Middle frontal gyrus (tissue), 1 donor: ENCODE measurements around the gene GLDC.
"Not testable (repeated sequence)": the region's sequence is repeated elsewhere in the genome, so short reads cannot be mapped to it uniquely, and the experiment has no call there.

ENCODE experiments used
- DNase-seq: peaks from one replicate; pipeline ENCODE4 v3.0.0-alpha.2; 2015; ENCODE audit warnings: low spot score; ENCODE audit errors: extremely low spot score

Gene GLDC

GRCh38 chr9:6645355-6646292 lies at the start of gene GLDC:
Gene GLDC (minus strand): TSS chr9:6645729. CDS start chr9:6645499, 230 bp downstream.
- DNase-seq = no peak

DNA sequence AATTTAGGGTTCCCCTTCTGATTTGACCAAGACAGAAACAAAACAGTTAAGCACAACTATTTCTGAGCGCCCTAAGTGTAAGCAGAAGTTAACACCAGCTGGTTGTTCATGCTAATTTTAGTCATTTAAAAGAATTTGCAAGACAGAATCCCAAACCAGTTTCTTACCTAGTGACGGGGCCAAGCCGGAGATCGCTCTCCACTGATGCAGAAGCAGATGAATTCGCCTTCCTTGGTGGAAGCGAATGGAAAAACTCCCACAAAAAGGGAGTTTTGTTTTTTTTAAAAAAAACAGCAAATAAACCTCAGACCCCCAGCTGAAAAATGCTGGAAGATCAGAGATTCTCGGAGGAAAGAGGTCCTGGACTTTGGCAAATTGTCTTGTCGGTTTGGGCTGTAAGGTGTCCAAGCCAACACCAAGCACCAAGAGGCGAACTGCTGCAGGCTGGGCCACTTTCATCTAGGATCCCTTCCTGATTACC lies 47.4 kb upstream of the GLDC start:
- no peak for DNase-seq

DNA sequence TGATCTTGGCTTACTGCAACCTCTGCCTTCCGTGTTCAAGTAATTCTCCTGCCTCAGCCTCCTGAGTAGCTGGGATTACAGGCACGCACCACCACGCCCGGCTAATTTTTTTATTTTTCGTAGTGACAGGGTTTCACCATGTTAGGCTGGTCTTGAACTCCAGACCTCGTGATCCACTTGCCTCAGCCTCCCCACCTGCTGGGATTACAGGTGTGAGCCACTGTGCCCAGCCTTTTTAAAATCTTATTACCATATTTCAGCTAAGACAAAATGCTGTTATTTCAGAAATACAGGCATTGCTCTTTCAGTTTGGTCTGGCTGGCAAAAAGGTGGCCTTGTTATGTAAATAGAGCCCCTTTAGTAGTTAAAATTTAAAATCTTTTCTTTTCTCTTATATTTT lies 46.9 kb upstream of the GLDC start:
- DNase-seq = no peak

- DNase-seq = not testable (repeated sequence)
Observed at GRCh38 chr9:6690675-6691070, 45.1 kb upstream of the GLDC start.

DNA sequence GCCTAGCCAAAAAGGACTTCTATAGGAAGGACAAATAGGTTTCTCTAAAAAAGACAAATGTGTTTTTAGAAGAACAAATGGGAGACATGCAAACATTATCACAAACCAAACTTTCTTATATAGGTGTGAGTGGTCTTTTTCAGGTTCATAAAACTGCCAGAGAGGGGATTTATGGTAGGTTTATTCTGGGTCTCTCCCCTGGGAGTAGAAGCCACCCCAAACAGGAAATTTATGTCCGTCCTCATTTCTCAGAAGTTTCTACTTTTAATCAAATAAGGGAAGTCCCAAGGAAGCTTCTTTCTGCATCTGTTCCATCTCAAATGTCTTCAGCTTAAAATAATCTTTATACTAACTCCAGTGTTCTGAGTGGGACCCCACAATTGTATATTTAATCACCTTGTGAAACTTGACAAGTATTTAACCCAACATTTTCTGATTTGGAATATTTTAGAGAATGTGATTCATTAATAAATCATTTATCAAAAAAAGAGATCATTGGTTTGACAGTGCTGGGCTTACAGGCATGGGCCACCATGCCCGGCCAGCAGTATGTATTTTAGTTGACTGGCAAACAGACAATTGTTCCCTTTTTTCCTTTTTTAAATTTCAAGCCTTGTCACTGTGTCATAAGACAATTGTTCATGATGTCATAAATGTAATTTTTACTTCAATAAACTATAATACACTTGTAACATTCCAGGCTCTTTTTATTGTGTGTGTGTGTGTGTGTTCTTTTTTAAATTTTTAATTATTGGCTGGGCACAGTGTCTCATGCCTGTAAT lies 44.6 kb upstream of the GLDC start:
- no peak for DNase-seq

DNA sequence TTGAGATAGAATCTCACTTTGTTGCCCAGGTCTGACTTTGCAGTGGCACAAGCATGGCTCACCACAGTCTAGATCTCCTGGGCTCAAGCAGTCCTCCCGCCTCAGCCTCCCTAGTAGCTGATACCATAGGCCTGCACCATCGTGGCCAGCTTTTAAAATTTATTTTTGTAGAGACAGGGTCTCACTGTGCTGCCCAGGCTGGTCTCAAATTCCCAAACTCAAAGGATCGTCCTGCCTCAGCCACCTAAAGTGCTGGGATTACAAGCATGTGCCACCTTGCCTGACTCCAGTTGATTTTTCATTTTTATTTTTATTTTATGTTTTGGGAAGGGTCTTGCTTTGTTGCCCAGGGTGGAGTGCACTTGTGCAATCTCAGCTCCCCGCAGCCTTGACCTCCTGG lies 41.7 kb upstream of the GLDC start:
- DNase-seq = no peak

DNA sequence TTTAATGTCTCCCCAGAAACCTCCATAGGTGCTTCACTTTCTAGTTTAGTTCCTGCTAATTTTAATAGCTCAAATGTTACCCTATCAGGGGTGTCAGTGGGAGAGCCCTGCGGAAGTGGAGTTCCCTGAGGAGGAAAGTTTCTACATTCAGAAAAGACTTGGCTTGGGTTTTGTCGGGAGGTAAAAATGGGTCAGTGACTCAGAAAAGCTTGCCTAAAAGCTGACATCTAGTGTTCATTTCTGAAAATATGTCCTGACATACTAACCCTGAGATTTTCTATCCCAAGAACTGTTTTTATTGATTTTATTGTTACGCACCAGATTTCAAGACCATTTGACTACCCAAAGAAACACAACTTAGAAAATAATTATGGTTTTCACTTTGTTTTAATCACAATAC lies 40.9 kb upstream of the GLDC start:
- DNase-seq = no peak

DNA sequence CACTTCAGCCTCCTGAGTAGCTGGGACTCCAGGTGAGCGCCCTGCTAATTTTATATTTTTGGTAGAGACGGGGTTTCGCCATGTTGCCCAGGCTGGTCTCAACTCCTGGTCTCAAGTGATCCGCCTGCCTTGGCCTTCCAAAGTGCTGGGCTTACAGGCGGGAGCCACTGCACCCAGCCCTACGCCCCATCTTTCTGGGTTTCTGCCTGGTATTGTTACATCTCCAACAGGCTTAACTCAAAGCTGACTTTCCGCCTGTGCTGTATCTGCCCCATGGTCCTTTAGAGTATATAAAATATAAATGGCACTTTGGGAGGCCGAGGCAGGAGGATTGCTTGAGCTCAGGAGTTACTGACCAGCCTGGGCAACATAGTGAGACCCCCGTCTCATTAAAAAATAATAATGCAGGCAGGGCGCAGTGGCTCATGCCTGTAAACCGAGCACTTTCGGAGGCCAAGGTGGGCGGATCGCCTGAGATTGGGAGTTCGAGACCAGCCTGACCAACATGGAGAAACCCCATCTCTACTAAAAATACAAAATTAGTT lies 36.5 kb upstream of the GLDC start:
- no peak for DNase-seq

- DNase-seq = peak; percentile 98
Observed at GRCh38 chr9:6681147-6681956, 35.8 kb upstream of the GLDC start.

- DNase-seq = peak; percentile 9
Observed at GRCh38 chr9:6680797-6681146, 35.2 kb upstream of the GLDC start.

GRCh38 chr9:6677803-6678202 lies 32.3 kb upstream of the GLDC start:
- DNase-seq = no peak

DNA sequence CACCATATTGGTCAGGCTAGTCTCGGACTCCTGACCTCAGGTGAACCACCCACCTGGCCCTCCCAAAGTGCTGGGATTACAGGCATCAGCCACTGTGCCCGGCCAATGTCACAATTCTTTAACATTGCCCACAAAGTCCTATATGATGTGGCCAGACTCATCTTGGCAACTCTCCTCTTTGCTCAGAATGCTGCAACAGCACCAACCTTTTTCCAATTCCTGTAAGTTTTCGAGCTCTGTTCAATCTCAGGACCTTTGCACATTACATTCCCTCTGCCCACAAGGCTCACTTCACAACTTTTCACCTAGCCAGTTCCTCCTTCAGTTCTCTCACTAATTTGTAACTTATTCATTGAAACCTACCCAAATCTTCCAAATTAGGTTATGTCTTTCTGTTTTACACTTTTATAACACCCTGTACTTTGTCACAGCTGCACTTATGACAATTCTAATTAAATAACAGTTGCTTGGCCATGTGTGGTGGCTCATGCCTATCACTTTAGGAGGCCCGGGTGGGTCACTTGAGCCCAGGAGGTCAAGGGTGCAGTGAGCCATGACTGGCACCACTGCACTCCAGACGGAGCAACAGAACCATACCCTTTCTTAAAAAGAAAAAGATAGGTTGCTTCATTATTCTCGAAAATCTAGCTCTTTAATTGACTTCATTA lies 30.9 kb upstream of the GLDC start:
- DNase-seq = no peak

DNA sequence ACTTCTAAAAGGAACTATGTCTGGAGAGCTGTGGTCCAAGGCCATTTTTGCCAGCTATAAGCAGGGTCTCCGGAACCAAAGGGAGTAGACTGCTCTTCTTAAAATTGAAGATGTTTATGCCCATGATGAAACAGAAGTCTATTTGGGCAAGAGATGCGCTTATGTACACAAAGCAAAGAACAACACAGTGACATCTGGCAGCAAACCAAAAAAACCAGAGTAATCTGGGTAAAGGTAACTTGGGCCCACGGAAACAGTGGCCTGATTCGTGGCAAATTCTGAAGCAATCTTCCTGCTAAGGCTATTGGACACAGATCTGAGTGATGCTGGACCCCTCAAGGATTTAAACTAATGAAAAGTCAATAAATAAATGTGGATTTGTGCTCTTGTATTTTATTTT lies 29.7 kb upstream of the GLDC start:
- no peak for DNase-seq

GRCh38 chr9:6673326-6674025 lies 27.9 kb upstream of the GLDC start:
- no peak for DNase-seq

DNA sequence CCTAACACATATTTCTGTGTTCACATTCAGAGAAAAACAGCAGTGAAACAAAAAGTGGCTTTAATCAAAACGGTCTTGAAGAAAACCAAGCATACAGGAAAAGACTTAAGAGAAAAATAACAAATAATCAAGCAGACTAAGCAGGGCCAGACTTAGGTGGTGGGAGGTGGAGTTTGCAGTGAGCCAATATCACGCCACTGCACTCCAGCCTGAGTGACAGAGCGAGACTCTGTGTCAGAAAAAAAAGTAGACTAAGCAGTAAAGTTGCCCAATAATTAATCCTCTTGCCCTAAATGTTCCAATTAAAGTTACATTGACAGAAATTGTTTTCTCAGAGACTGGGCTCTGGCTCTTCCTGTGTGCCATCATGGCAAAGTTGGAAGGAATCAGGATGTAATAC lies 26.6 kb upstream of the GLDC start:
- DNase-seq = no peak

- no peak for DNase-seq
Observed at GRCh38 chr9:6671416-6671815, 25.9 kb upstream of the GLDC start.

DNA sequence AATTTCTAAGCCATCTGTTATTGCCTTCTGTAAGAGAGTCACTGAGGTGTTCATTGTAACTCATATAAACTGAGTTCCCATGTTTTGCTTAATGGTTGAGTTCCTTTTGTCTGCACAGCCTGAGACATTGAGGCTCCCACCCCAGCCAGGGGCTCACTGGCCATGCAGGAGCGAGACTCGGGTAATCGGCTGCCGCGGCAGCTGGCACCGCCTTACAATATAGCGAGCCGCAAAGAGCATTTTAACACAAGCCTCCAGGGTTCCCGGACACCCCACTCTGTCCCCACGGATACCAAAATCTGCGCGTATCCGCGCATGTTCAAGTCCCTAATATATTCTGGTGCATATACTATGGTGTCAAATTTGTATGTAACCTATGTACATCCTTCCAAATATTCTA lies 24.4 kb upstream of the GLDC start:
- no peak for DNase-seq

- peak; percentile 15 for DNase-seq
Observed at GRCh38 chr9:6667633-6668280, 22.2 kb upstream of the GLDC start.

GRCh38 chr9:6667080-6667479 lies 21.6 kb upstream of the GLDC start:
- DNase-seq = no peak

- no peak for DNase-seq
Observed at GRCh38 chr9:6665628-6666027, 20.1 kb upstream of the GLDC start.
